GM18873 (cell line): ENCODE results near the gene MYO1D.

ENCODE experiments used
- ATAC-seq: cut with Tn5 transposase; IDR thresholded peaks from one replicate; pipeline ENCODE4 v1.9.1; 2021; ENCODE audit warnings: mild to moderate bottlenecking, moderate library complexity, moderate number of reproducible peaks; ENCODE audit not compliant: unreplicated experiment, low FRiP score

MYO1D gene

GRCh38 chr17:32602396-32602795 is 274.5 kb downstream of the MYO1D start:
- no peak for ATAC-seq

- ATAC-seq, result no peak
Observed at GRCh38 chr17:32601866-32602265, 275.1 kb downstream of the MYO1D start.

- peak; percentile 44 for ATAC-seq
Observed at GRCh38 chr17:32596628-32597027, 280.3 kb downstream of the MYO1D start.

- ATAC-seq, result no peak
Observed at GRCh38 chr17:32596206-32596605, 280.7 kb downstream of the MYO1D start.

- ATAC-seq, result no peak
Observed at GRCh38 chr17:32593003-32593402, 283.9 kb downstream of the MYO1D start.

- ATAC-seq, result no peak
Observed at GRCh38 chr17:32591405-32591804, 285.5 kb downstream of the MYO1D start.

- ATAC-seq, result no peak
Observed at GRCh38 chr17:32590974-32591373, 285.9 kb downstream of the MYO1D start.

GRCh38 chr17:32588982-32589381 is 287.9 kb downstream of the MYO1D start:
- ATAC-seq, result no peak

- no peak for ATAC-seq
Observed at GRCh38 chr17:32588135-32588534, 288.8 kb downstream of the MYO1D start.

- ATAC-seq, result no peak
Observed at GRCh38 chr17:32586666-32587065, 290.3 kb downstream of the MYO1D start.

GRCh38 chr17:32584792-32585191 is 292.1 kb downstream of the MYO1D start:
- no peak for ATAC-seq

- no peak for ATAC-seq
Observed at GRCh38 chr17:32583053-32583452, 293.9 kb downstream of the MYO1D start.

- ATAC-seq, result no peak
Observed at GRCh38 chr17:32575852-32576251, 301.1 kb downstream of the MYO1D start.

- no peak for ATAC-seq
Observed at GRCh38 chr17:32570081-32570396, 306.9 kb downstream of the MYO1D start.

GRCh38 chr17:32569171-32570080 is 307.5 kb downstream of the MYO1D start:
- ATAC-seq, result no peak

GRCh38 chr17:32568705-32569104 is 308.2 kb downstream of the MYO1D start:
- no peak for ATAC-seq

GRCh38 chr17:32567511-32567910 is 309.4 kb downstream of the MYO1D start:
- ATAC-seq, result no peak

- ATAC-seq, result no peak
Observed at GRCh38 chr17:32567086-32567485, 309.8 kb downstream of the MYO1D start.

- no peak for ATAC-seq
Observed at GRCh38 chr17:32566303-32566702, 310.6 kb downstream of the MYO1D start.

- ATAC-seq, result no peak
Observed at GRCh38 chr17:32565401-32565800, 311.5 kb downstream of the MYO1D start.

- no peak for ATAC-seq
Observed at GRCh38 chr17:32564325-32564724, 312.6 kb downstream of the MYO1D start.

GRCh38 chr17:32563583-32563982 is 313.3 kb downstream of the MYO1D start:
- ATAC-seq, result no peak
